ENCODE data around the gene LRRC3B.

GRCh38 chr3:26750263-26750662 lies 127.7 kb downstream of the LRRC3B start:
- no peak for TF ChIP-seq CTCF (IDR thresholded peaks at IDR 0.05)
- TF ChIP-seq POLR2A (IDR thresholded peaks at IDR 0.05): no peak
